Astrocyte of the cerebellum (primary cell): ENCODE results near the gene LYL1.

Experiments
- DNase-seq: peaks from one replicate; pipeline ENCODE4 v3.0.0-alpha.2; 2011; ENCODE audit warnings: low read depth
- H3K4me3 ChIP-seq: 2 replicates; pipeline ENCODE4 v1.5.1; 2011; ENCODE audit warnings: mild to moderate bottlenecking, low read depth, low read length, moderate library complexity
- CTCF ChIP-seq: IDR thresholded peaks from 2 replicates; pipeline ENCODE4 v1.5.1; 2012; ENCODE audit warnings: low read length, low read depth, moderate library complexity, mild to moderate bottlenecking; ENCODE audit errors: missing control alignments
- in situ Hi-C: cut with HindIII; loops from 2 replicates; pipeline ENCODE4 v1.10.0; 2017; ENCODE audit warnings: low sequenced_read_pairs

LYL1 gene

DNA sequence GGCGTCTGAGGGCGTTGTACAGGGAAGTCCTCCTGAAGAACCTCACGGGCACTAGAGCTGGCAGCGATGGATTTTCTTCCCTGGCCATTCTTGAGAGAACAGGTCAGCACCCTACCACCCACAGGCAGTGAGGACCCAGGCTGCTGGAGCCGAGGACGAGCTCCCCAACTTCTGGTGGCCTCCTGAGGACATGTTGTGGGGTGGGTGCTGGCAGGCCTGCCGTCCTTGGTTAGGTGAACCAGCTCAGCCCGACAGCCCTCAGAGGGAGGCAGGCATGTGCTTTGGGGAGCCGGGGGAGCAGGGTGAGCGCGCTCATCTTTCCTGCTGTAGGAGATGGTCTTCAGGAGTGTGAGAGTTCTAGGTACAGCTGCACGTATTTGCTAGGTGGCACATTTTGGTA is 15.4 kb downstream of the LYL1 start:
- no peak for DNase-seq
- TF ChIP-seq CTCF = no peak
- in situ Hi-C loops = no loop called here
- no peak overlapping the region for H3K4me3 ChIP-seq

DNA sequence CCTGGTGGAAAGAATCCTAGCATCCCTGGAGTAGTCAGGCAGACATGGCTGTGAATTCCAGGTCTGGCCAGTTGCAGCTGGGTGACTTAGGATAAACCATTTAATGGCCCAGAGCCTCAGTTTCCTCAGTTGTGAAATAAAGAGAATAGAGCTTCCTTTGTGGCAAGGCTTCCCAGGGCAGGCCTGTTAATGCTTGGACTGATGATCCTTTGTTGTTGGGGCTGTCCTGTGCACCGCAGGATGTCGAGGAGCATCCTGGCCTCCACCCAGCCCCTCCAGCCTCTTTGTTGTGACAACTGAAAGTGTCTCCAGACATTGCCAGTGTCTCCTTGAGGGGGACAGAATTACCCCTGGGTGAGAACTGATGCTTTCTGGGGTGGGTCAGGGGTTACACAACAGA is 16.3 kb downstream of the LYL1 start:
- TF ChIP-seq CTCF = no peak
- in situ Hi-C loops = no loop called here
- no peak for DNase-seq
- H3K4me3 ChIP-seq = no peak overlapping the region

- no peak overlapping the region for H3K4me3 ChIP-seq
- in situ Hi-C loops = no loop called here
- DNase-seq = no peak
- no peak for TF ChIP-seq CTCF
These were observed 17.0 kb downstream of the LYL1 start for GRCh38 chr19:13085666-13086065.

DNA sequence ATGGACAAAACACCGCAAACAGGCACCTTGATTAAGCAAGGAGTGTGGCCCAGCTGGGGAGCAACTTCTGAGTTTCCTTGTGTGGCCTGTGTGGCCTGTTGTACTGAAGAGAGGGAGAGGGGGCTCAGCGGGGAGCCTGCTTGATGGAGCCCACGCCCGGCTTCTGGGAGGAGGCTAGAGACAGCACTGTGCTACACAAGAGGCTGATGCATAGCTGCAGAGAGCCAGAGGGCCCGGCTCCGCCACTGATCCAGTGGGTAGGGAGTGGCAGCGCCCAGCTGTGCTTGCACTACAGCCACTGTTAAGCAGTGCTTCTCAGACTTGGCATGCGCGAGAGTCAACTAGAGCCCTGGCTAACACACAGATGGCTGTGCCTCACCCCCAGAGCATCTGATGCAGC is 19.0 kb downstream of the LYL1 start:
- no peak overlapping the region for H3K4me3 ChIP-seq
- no peak for TF ChIP-seq CTCF
- in situ Hi-C loops = no loop called here
- no peak for DNase-seq

DNA sequence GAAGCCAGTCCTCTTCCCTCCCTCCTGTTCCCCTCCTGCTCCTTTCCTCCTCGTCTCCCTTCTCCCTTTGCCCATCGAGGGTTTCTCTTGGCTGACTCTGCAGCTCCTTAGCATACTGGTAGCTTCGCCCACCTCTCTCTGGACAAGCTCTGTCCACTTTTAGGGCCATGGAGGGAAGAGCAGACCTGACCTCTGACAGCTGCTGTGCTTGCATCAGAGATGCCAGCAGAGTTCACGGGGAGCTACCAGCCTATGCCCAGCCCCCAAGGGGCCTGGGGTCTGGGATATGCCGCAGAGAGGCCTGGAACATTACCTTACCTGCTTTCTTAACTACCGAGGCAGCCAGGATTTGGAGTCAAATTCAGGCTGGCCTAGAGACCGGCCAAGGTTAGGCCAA is 19.7 kb downstream of the LYL1 start:
- in situ Hi-C loops = no loop called here
- H3K4me3 ChIP-seq = no peak overlapping the region

GRCh38 chr19:13082192-13083007 is 20.3 kb downstream of the LYL1 start:
- in situ Hi-C loops = no loop called here
- DNase-seq = peak; percentile 97

More for the DNA sequence above, 19.7 kb downstream of the LYL1 start:
- no peak for DNase-seq
- no peak for TF ChIP-seq CTCF

More at GRCh38 chr19:13082192-13083007, 20.3 kb downstream of the LYL1 start:
- no peak overlapping the region for H3K4me3 ChIP-seq
- peak; percentile 45 for TF ChIP-seq CTCF
